Mesenchymal stem cell (in vitro differentiated cells and primary cell): ENCODE measurements around the gene SNX33.
"Not testable (repeated sequence)": the region's sequence is repeated elsewhere in the genome, so short reads cannot be mapped to it uniquely, and the experiment has no call there.

ENCODE experiments used
- DNase-seq: peaks from one replicate; pipeline ENCODE4 v3.0.0-alpha.2; 2013
- H2AFZ ChIP-seq: one replicate; pipeline ENCODE4 v1.6.1; 2013; ENCODE audit warnings: low read depth, mild to moderate bottlenecking, control low read depth, inconsistent platforms, low read length, moderate library complexity
- H2AK5ac ChIP-seq: 2 replicates; pipeline ENCODE4 v1.6.1; 2013; ENCODE audit warnings: low read length, moderate library complexity, mild to moderate bottlenecking, inconsistent platforms; ENCODE audit not compliant: severe bottlenecking
- H2BK120ac ChIP-seq: one replicate; pipeline ENCODE4 v1.6.1; 2013; ENCODE audit warnings: low read depth, mild to moderate bottlenecking, inconsistent platforms, low read length, moderate library complexity
- H2BK12ac ChIP-seq, 2 experiments: one replicate each; pipeline ENCODE4 v1.6.1; 2013; ENCODE audit warnings: inconsistent platforms in 2 of 2, low read length in 2 of 2, mild to moderate bottlenecking in 2 of 2, moderate library complexity in 2 of 2, control low read depth in 1 of 2
- H2BK15ac ChIP-seq: one replicate; pipeline ENCODE4 v1.6.1; 2013; ENCODE audit warnings: mild to moderate bottlenecking, low read depth, inconsistent platforms; ENCODE audit not compliant: poor library complexity, severe bottlenecking
- H2BK5ac ChIP-seq: 2 replicates; pipeline ENCODE4 v1.6.1; 2013; ENCODE audit warnings: low read depth, mild to moderate bottlenecking, low read length, control low read depth, inconsistent platforms; ENCODE audit not compliant: poor library complexity, severe bottlenecking
- H3K14ac ChIP-seq, 2 experiments: one replicate each; pipeline ENCODE4 v1.6.1; 2013; ENCODE audit warnings: inconsistent platforms in 2 of 2, low read length in 2 of 2, control low read depth in 1 of 2, mild to moderate bottlenecking in 1 of 2, moderate library complexity in 1 of 2
- H3K18ac ChIP-seq, 2 experiments: one replicate each; pipeline ENCODE4 v1.6.1; 2013; ENCODE audit warnings: inconsistent platforms in 2 of 2, low read length in 2 of 2, control low read depth in 1 of 2, low read depth in 1 of 2, mild to moderate bottlenecking in 1 of 2
- H3K23ac ChIP-seq, 2 experiments: one replicate each; pipeline ENCODE4 v1.6.1; 2013; ENCODE audit warnings: inconsistent platforms in 2 of 2, low read length in 2 of 2, mild to moderate bottlenecking in 2 of 2, moderate library complexity in 2 of 2, control low read depth in 1 of 2
- H3K27ac ChIP-seq: 2 replicates; pipeline ENCODE4 v1.5.1; 2013; ENCODE audit warnings: mild to moderate bottlenecking, moderate library complexity, low read length, control low read depth, inconsistent platforms; ENCODE audit not compliant: poor library complexity, severe bottlenecking
- H3K27me3 ChIP-seq, 2 experiments: 2 replicates each; pipeline versions ENCODE4 v1.6.1 to v1.7.0; 2013; ENCODE audit warnings: low read length in 2 of 2, mild to moderate bottlenecking in 2 of 2, moderate library complexity in 2 of 2, control low read depth in 1 of 2, inconsistent platforms in 1 of 2; ENCODE audit not compliant: control insufficient read depth in 1 of 2, insufficient read depth in 1 of 2
- H3K36me3 ChIP-seq, 2 experiments: 2 replicates each; pipeline versions ENCODE4 v1.6.1 to v1.7.0; 2013; ENCODE audit warnings: low read length in 2 of 2, control low read depth in 1 of 2, inconsistent platforms in 1 of 2, low read depth in 1 of 2, mild to moderate bottlenecking in 1 of 2; ENCODE audit not compliant: insufficient read depth in 2 of 2, control insufficient read depth in 1 of 2
- H3K4ac ChIP-seq, 2 experiments: one replicate each; pipeline ENCODE4 v1.6.1; 2013; ENCODE audit warnings: inconsistent platforms in 2 of 2, low read length in 2 of 2, mild to moderate bottlenecking in 2 of 2, moderate library complexity in 2 of 2, control low read depth in 1 of 2, low read depth in 1 of 2
- H3K4me1 ChIP-seq: 2 replicates; pipeline ENCODE4 v1.6.1; 2013; ENCODE audit warnings: low read depth, low read length, control low read depth; ENCODE audit not compliant: control insufficient read depth, insufficient read depth
- H3K4me2 ChIP-seq: 2 replicates; pipeline ENCODE4 v1.6.1; 2013; ENCODE audit warnings: low read length, mild to moderate bottlenecking, inconsistent platforms; ENCODE audit not compliant: poor library complexity, severe bottlenecking
- H3K4me3 ChIP-seq, 2 experiments: 2 replicates each; pipeline versions ENCODE4 v1.5.1 to v1.7.0; 2013; ENCODE audit warnings: low read length in 2 of 2, mild to moderate bottlenecking in 2 of 2, control low read depth in 1 of 2, low read depth in 1 of 2; ENCODE audit not compliant: insufficient read depth in 1 of 2
- H3K79me1 ChIP-seq: replicated peaks from 2 replicates; pipeline ENCODE4 v1.6.1; 2013; ENCODE audit warnings: mild to moderate bottlenecking, control low read depth, low read length, inconsistent platforms; ENCODE audit not compliant: poor library complexity, severe bottlenecking
- H3K9ac ChIP-seq: 2 replicates; pipeline ENCODE4 v1.7.0; 2013; ENCODE audit warnings: mild to moderate bottlenecking, low read length, moderate library complexity
- H3K9me3 ChIP-seq: 2 replicates; pipeline ENCODE4 v1.7.0; 2013; ENCODE audit warnings: mild to moderate bottlenecking, low read length; ENCODE audit not compliant: control insufficient read depth
- H4K8ac ChIP-seq: one replicate; pipeline ENCODE4 v1.6.1; 2013; ENCODE audit warnings: inconsistent platforms, mild to moderate bottlenecking, low read length, moderate library complexity
- H4K91ac ChIP-seq: one replicate; pipeline ENCODE4 v1.6.1; 2013; ENCODE audit warnings: mild to moderate bottlenecking, low read length, inconsistent platforms
- WGBS: methylation state at CpG from one replicate; pipeline ENCODE4 v1.1.7; 2013; ENCODE audit warnings: mixed read lengths; 5-methylcytosine and 5-hydroxymethylcytosine counted together

SNX33 gene

DNA sequence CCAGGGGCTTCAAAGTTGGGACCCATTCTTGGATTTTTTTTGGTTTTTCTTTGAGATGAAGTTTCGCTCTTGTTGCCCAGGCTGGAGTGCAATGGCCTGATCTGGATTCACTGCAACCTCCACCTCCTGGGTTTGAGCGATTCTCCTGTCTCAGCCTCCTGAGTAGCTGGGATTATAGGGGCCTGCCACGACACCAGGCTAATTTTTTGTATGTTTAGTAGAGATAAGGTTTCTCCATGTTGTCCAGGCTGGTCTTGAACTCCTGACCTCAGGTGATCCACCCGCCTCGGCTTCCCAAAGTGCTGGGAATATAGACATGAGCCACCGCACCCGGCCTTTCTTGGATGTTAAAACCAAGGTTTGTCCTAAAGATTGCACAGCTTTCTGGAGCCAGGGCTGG lies 13.8 kb upstream of the SNX33 start:
- not testable (repeated sequence) for H3K18ac ChIP-seq, H2BK15ac ChIP-seq, H3K9me3 ChIP-seq, DNase-seq, H4K91ac ChIP-seq, H2BK120ac ChIP-seq, H3K79me1 ChIP-seq, H3K27me3 ChIP-seq, H3K27ac ChIP-seq, H3K4me2 ChIP-seq, H2BK12ac ChIP-seq, H3K4me3 ChIP-seq, H3K9ac ChIP-seq, H2BK5ac ChIP-seq, H3K23ac ChIP-seq, H3K36me3 ChIP-seq, H2AK5ac ChIP-seq, H3K4ac ChIP-seq, H4K8ac ChIP-seq, H2AFZ ChIP-seq, H3K14ac ChIP-seq
- 93% methylated on average over 7 of the region's 7 CpGs for WGBS
- H3K4me1 ChIP-seq = peaks cover 15% of the 10 kb centered on the region

DNA sequence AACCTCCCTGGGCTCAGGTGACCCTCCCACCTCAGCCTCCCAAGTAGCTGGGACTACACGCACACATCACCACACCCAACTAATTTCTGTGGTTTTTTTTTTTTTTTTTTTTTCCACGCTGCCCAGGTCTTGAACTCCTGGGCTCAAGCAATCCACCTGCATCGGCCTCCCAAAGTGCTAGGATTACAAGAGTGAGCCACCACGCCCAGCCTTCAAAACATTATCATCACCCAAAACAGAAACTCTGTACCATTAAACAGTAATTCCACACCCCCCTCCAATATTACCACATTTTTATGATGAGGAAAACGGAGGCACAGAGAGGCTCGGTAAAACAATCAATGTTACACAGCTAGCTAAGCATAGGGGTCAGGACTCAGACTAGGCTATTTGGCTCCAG lies 11.7 kb upstream of the SNX33 start:
- peaks cover 19% of the 10 kb centered on the region for H3K4me1 ChIP-seq
- no peak overlapping the region for H4K8ac ChIP-seq
- H3K4me3 ChIP-seq = no peak overlapping the region
- no peak overlapping the region for H2BK5ac ChIP-seq
- WGBS = 92% methylated on average over 6 of the region's 6 CpGs
- H3K9me3 ChIP-seq = no peaks in the 10 kb centered on the region
- H2BK120ac ChIP-seq = no peak overlapping the region
- no peak overlapping the region for H3K23ac ChIP-seq
- H3K79me1 ChIP-seq = peaks cover 9% of the 10 kb centered on the region
- no peak overlapping the region for H3K4ac ChIP-seq
- H2BK12ac ChIP-seq = no peak overlapping the region
- H3K9ac ChIP-seq = peak overlapping the region; percentile 15
- no peaks in the 10 kb centered on the region for H3K27me3 ChIP-seq
- H2BK15ac ChIP-seq = no peak overlapping the region
- H3K27ac ChIP-seq = no peak overlapping the region
- no peak overlapping the region for H3K4me2 ChIP-seq
- no peak overlapping the region for H4K91ac ChIP-seq
- H3K14ac ChIP-seq = no peak overlapping the region
- no peak overlapping the region for H2AK5ac ChIP-seq
- H2AFZ ChIP-seq = no peak overlapping the region
- H3K18ac ChIP-seq = no peak overlapping the region
- H3K36me3 ChIP-seq = peaks cover 8% of the 10 kb centered on the region in 2 experiments
- DNase-seq = no peak

DNA sequence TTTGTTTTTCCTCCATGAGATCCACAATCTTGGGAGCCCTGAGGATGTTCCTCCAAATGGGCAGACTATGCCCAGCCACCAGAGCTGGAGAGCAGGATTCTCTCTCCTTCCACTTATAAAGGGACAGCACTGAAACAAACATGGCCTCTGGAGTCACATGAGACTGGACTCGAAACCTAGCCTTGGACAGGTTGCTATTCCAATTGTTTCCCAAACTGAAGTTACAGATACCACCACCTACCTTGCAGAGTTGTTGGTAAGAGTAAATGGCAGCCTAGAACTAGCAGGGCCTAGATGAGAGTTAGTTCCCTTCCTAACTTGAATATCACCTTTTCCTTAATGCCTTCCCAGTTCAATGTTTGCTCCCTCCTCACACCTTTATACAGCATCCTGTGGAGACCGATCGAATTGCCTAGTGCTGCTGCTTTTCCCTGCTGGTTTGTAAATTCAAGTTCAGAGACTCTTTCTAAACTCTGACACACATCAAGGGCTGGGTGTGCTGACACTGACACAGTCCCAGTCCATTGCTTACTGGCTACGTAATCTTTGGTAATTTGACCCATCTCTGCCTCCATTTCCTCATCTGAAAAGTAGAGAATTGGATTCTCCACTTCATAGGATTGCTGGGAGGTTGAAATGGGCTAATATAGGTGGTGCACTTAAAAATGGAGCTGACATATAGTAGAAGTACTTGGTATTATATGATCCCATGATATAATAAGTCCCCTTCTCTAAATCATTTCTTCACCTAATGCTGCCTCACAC lies 10.3 kb upstream of the SNX33 start:
- Histone ChIP-seq H3K23ac (no peak overlapping the region), H3K36me3 (peaks cover 8% of the 10 kb centered on the region in 2 experiments), H3K4me1 (peaks cover 21% of the 10 kb centered on the region), H3K4me2 (no peak overlapping the region), H3K4ac (no peak overlapping the region), H2AK5ac (no peak overlapping the region), H2BK15ac (no peak overlapping the region), H4K91ac (no peak overlapping the region), H3K4me3 (peak overlapping the region in 1 of 2 experiments; percentile 100), H2BK12ac (no peak overlapping the region), H3K27ac (no peak overlapping the region), H2AFZ (no peak overlapping the region), H3K18ac (no peak overlapping the region), H3K14ac (no peak overlapping the region), H3K9ac (peak overlapping the region; percentile 99), H2BK120ac (no peak overlapping the region), H2BK5ac (no peak overlapping the region), H3K79me1 (peaks cover 12% of the 10 kb centered on the region), H3K9me3 (no peaks in the 10 kb centered on the region), H3K27me3 (no peaks in the 10 kb centered on the region), H4K8ac (no peak overlapping the region)
- WGBS = 89% methylated on average over 2 of the region's 4 CpGs
- DNase-seq = peak; percentile 11

DNA sequence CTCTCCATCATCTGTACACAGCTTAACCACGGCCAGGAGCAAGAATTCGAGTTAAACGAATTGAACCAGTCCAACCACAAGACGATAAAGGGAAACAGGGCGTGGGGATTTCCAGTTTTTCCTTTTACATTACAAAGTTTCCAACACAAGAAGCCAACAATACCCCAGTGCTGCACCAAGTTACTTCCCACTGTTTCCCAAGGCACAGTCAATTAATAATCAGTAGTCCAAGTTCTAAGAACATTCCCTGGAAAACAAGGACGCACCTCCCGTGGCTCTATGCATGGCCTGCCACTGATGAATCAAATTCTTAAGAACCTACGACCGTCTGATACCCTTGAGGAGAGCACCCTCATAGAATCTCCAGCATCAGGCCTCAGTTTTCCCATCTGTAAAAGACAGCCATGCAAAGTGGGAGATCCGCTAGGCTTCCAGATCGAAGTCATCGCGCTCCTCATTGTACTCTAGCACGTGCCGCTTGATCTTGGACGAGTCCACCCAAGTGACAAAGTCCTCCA lies 8.5 kb upstream of the SNX33 start:
- Histone ChIP-seq H3K27ac (peak overlapping the region; percentile 96), H3K27me3 (no peaks in the 10 kb centered on the region), H3K9me3 (no peaks in the 10 kb centered on the region), H3K79me1 (peaks cover 12% of the 10 kb centered on the region), H2BK5ac (peak overlapping the region; percentile 76), H3K14ac (peak overlapping the region in 1 of 2 experiments; percentile 100), H3K4ac (peak overlapping the region; percentile 98 to 99), H3K36me3 (peaks cover 8% of the 10 kb centered on the region in 2 experiments), H2BK15ac (no peak overlapping the region), H3K4me1 (peaks cover 21% of the 10 kb centered on the region), H2AFZ (peak overlapping the region; percentile 99), H2BK12ac (peak overlapping the region; percentile 45 to 87), H3K9ac (peak overlapping the region; percentile 99), H3K18ac (peak overlapping the region; percentile 100), H2BK120ac (peak overlapping the region; percentile 73), H3K4me2 (peak overlapping the region; percentile 90), H4K91ac (peak overlapping the region; percentile 100), H4K8ac (peak overlapping the region; percentile 98), H3K23ac (peak overlapping the region in 1 of 2 experiments; percentile 77), H2AK5ac (peak overlapping the region; percentile 31), H3K4me3 (peak overlapping the region; percentile 100)
- WGBS = under 1% methylated on average over 16 of the region's 16 CpGs
- DNase-seq = peak; percentile 79
